HG03342 (cell line): ENCODE results near the gene ALKBH8.
A peak's percentile ranks its signal among the peaks of the same experiment; 100 is the strongest.
"Not testable (repeated sequence)": the region's sequence is repeated elsewhere in the genome, so short reads cannot be mapped to it uniquely, and the experiment has no call there.

Experiments used
- ATAC-seq: cut with Tn5 transposase; IDR thresholded peaks from one replicate; pipeline ENCODE4 v1.9.1; 2021; ENCODE audit warnings: mild to moderate bottlenecking, moderate library complexity; ENCODE audit not compliant: unreplicated experiment

ALKBH8 gene

GRCh38 chr11:107565219-107565937, at the start of gene ALKBH8:
TSS of gene ALKBH8 (minus strand) at chr11:107565735. CDS start at chr11:107560893, 4,842 bp downstream.
- ATAC-seq = peak; percentile 81

- ATAC-seq = no peak
These were observed 46.9 kb upstream of the ALKBH8 start for GRCh38 chr11:107612445-107612844.

DNA sequence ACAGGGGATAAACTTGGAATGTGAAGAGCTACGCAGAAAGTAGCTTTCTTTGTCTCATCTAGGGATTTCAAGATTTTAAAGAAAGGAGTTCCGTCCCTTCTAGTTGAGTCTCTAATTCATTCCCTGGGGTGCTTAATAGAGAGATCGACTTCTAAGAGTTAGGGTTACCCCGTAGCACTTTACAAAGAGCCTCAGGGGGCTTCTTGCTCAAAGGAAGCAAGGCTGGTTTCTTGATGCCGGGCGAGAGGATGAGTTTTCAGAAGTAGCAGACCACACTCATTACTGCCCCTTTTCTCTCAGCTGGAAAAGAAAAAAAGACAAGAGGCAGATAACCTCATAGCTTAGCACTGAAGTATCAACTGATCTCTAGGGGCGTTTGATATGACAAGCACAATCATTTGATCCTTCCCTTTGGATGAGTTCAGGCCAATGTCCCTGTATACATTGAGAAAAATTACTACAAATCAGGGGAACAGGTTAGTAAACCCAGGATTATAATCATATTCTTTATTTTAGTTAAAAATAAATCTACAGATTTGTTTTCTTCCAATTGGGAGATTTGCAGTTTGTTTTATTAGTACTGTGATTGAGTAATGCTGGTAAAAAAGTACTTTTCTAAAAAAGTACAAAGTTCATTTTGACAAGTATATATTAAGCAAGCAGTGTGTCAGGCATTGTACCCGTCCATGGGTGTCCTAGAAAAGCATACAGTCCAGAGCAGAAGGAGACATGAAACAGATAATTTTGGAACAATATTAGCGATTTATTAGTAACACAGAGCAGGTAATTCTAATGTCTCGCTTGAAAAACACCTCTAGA, 44.1 kb upstream of the ALKBH8 start:
- no peak for ATAC-seq

- ATAC-seq = no peak
These were observed 43.3 kb upstream of the ALKBH8 start for GRCh38 chr11:107608809-107609208.

DNA sequence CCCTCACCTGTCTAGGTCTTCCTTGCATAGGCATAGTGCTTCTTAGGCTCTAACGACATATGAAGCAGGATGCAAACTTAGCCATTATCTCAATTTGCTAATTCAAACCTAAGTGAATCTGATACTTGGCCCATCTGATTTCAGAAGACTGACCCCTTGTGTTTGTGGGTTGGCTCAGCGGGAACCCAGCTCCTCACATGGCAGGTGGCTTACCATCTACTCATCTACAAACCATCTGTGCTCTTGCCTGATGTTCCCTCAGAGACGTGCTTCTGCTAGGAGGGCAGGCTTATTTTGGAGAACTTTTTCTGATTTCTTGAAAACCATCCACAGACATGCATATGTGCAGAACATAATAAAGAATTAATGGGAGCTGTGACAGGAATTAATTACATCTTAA, 40.6 kb upstream of the ALKBH8 start:
- no peak for ATAC-seq

- no peak for ATAC-seq
These were observed 39.8 kb upstream of the ALKBH8 start for GRCh38 chr11:107605061-107606006.

- ATAC-seq = peak; percentile 73
These were observed 32.9 kb upstream of the ALKBH8 start for GRCh38 chr11:107598225-107599139.

GRCh38 chr11:107594736-107595135, 29.2 kb upstream of the ALKBH8 start:
- no peak for ATAC-seq

DNA sequence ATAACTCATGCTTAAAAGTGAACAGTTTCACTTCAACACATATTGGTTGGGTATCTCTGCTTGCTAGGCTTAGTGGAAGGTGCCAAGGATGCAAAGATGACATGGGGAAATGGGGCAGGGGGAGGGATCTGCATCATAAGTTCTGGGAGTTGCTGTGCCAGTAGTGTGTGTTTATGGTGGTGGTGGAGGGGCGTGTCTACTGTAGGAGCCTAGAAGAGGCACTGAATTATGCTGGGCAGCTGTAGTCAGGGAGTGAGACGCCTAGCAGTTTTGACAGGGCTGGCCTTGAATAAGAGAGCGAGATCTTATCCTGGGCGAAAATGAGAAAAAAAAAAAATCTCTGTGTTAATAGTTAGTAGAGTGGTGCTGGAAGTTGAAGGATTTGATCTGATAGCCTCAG, 28.4 kb upstream of the ALKBH8 start:
- ATAC-seq = no peak

DNA sequence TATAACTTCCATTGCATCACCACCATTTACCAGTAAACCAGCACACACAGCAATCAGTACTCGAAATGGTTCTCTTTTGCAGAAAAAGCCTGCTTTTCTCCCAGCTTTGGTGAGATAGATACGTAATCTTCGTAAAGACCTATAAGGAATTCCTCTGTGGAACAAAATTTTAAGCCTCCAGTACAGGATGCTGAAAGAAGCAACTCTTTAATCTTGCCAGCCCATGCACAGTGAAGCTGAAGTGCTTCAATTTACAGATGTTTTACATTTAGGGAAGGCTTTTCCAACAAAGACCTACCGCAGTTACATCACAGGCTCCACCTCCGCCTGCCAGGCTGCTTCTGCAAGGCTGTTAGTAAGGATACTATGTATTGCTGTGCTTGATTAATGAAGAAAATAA, 27.3 kb upstream of the ALKBH8 start:
- ATAC-seq = no peak

DNA sequence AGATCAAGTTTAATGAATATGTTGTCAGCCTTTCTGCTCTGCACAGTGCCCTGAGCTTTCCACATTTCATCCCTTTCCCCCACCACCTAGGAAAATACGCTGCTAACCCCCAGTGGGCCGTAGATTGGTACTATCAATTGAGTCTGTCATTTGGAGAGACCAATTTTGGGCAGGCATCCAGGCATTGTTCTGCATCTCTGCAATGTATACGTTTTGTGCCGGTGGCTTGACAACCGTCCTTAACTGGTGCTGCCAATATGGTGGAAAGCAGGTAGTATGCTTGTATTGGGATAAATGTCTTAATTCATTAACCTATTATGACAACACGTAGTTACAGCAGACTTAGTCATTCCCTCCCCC, 26.7 kb upstream of the ALKBH8 start:
- peak; percentile 5 for ATAC-seq

DNA sequence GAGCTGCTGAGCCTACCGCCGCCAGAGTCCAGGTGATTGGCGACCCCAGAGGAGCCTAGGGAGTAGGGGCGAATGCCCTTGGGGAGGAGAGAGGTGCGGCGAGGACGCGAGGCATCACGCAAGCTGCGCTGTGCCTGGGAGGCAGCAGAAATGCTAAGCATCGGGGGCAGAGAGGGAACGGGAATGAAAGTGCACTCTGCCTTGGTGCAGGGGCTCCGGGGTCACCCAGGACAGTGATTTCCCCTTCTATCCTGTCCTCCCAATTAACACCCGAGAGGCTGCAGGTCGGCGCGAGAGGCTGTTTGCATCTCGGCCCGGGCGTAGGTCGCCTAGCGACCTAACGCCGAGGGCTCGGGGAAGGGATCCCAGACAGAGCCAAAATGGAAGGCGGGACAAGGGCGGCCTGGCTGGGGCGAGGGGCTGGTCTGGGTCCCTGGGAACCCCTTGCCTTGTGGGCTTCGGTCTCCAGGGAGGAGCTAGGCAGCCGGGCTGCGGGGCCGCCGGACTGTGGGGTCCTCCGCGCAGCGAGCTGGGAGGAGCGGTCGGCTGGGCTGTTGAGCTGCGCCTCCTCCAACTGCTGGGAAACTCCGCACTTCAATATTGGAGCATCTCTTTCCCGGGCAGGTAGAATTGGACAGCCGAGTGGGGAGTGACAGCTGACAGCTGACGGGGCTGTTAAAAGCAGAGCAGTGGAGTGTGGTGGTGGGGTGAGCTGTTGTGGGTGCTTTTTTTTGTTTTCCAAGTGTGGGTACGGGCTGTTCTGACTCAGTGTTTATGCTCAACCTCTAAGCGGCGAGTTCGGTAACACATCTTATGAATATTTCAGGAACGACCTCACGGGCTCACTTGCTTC, 26.1 kb upstream of the ALKBH8 start:
- ATAC-seq = peak; percentile 41

DNA sequence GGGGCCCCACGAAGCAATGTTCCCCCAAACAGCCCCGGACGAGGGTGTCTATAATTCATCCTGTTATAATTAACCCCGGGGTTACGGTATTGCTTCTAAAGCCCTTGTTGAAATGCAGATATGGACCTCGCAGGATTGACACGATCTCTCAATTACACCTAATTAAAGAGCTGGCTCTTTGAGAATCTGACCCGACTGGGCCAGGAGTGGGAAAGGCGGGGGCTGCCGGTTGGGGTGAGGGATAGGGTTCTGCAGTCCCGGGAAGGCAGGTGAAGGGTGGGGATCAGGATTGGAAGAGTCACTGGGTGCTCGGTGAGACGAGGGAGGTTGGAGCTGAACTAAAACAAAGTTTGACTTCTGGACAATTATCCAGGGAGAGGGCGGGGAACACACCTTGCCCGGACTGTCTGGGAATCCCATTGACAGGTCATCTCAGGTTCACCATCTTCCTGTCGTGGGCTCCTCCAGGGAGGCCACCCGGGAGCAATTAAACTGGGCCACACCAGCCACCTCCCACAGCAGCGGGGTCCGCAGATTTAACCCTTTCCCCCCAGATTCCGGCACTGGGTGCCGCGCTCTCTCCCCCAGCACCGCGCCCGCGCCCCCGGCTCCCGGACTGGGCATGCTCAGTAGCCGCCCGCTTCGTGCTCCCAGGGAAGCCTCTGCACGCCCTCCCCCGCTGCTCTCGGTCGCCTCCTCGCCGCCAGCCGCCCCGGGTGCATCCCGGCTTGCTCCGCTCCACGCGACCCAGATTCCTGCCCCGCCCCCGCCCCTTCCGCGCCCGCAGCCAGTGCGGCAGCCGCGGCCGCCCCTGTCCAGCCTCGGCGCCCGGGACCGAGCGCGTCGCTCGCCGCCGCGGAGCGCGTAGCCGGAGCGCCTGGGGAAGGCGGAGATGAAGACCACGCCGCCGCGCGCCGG, 25.2 kb upstream of the ALKBH8 start, which contains the start of gene ELMOD1:
Gene ELMOD1, plus strand, starts transcription at position 688 of the 918 bp plus-strand sequence. CDS start 27,043 bp downstream, outside the sequence.
- peak; percentile 41 for ATAC-seq

DNA sequence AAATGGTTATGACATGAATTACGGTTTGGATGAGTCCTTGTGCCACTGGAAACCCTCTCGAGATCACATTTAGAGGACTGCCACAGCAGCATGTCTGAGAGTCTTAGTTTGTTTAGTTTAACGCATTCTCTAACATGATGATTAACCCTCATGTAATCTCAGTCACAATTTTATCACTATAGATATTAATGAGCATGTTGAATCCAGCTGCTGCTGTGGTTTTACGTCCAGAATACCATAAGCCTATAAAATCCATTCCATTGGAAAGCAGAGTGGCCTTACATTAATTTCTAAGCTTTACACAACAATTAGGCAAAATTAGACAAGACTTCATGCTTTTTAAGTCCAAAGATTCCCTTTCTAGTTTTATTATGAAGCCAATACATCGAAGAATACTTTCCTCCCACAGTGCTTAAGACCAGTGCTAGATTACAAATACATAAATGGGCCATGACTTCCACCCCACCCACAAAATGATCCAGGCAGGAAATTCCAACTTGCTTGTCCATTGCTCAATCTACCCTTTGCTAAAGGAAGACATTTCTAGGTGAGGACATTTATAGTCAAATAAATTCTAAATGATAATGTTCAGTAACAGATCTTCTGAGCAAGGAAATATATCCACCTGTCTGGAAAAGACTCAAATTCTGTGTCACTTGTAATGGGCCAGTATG, 21.9 kb upstream of the ALKBH8 start:
- ATAC-seq = no peak

- ATAC-seq = no peak
These were observed 18.2 kb upstream of the ALKBH8 start for GRCh38 chr11:107583629-107584195.

DNA sequence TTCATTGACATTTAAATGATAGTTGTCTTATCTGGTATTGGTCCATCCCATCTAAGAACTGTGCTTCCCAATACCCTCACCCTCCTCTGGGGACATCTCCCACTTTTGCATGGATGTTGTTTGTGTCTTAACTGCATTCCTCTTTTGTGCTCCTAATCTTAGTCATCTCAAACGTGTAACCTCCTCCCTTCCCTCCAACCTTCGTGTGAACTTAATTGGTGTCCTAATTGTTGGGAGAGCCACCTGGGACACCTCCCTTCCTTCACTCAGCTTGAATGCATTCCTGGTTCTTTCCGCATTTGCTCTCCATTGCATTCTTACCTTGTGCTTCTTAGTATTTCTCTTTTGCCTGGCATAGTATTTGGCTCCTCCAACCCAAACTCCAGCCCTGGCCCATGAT, 15.6 kb upstream of the ALKBH8 start:
- ATAC-seq = no peak

- ATAC-seq = not testable (repeated sequence)
These were observed 13.6 kb upstream of the ALKBH8 start for GRCh38 chr11:107579169-107579568.
